Measurements from ENCODE around the gene MCTP1. TPM values are rescaled to one million over a fixed set of nuclear protein-coding genes. Genes with fewer than 3 reads are reported as not detected.

Gene MCTP1
- total RNA-seq, 2 donors from 2014 or later = 3.3 to 5.0 TPM

DNA sequence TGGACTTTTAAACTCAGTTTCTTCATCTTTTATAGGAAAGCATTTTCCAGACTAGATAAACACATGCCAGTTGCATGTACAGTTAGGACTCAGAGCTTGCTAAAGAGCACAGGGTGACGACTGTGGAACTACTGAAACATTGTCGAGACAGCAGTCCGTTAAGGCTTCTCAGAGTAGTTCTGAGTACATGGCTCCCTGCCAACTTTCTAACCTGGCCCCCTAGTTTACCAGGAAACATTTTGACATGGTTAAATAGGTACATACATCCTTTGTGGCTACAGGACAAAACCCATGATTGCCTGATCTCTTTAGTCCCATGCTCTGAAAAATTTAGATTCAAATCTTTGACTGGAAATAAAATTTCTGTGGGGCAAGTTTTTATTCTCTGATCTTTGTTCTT is 536.7 kb downstream of the MCTP1 start:
- 46% methylated on average over 3 of the region's 3 CpGs for WGBS
- H3K9me3 ChIP-seq = no peaks in the 10 kb centered on the region
- intact Hi-C loops (cut with DNase I) = no loop called here
- H3K27ac ChIP-seq = no peak overlapping the region
- no peak overlapping the region for H3K4me3 ChIP-seq
- no peaks in the 10 kb centered on the region for H3K36me3 ChIP-seq
- TF ChIP-seq POLR2A (IDR thresholded peaks at IDR 0.05) (no peak), CTCF (IDR thresholded peaks at IDR 0.05) (no peak), POLR2AphosphoS5 (IDR thresholded peaks at IDR 0.05) (no peak)
- H3K4me1 ChIP-seq (replicated peaks) = no peaks in the 10 kb centered on the region
- no peaks in the 10 kb centered on the region for H3K27me3 ChIP-seq (replicated peaks; ENCODE audit: insufficient read depth)
- DNase-seq (ENCODE audit: low spot score) = no peak

GRCh38 chr5:94747371-94747770 is 537.5 kb downstream of the MCTP1 start:
- Histone ChIP-seq H3K4me1 (replicated peaks) (no peaks in the 10 kb centered on the region), H3K4me3 (no peak overlapping the region), H3K9me3 (no peaks in the 10 kb centered on the region), H3K36me3 (no peaks in the 10 kb centered on the region), H3K27me3 (replicated peaks; ENCODE audit: insufficient read depth) (no peaks in the 10 kb centered on the region), H3K27ac (no peak overlapping the region)
- intact Hi-C loops (cut with DNase I) = no loop called here
- 88% methylated on average over 4 of the region's 4 CpGs for WGBS
- no peak for DNase-seq (ENCODE audit: low spot score)
- TF ChIP-seq POLR2AphosphoS5 (IDR thresholded peaks at IDR 0.05) = no peak
- TF ChIP-seq CTCF (IDR thresholded peaks at IDR 0.05) = no peak
- TF ChIP-seq POLR2A (IDR thresholded peaks at IDR 0.05) = no peak

GRCh38 chr5:94746731-94747124 is 538.2 kb downstream of the MCTP1 start:
- Histone ChIP-seq H3K4me3 (no peak overlapping the region), H3K4me1 (replicated peaks) (no peaks in the 10 kb centered on the region), H3K9me3 (no peaks in the 10 kb centered on the region), H3K36me3 (no peaks in the 10 kb centered on the region), H3K27me3 (replicated peaks; ENCODE audit: insufficient read depth) (no peaks in the 10 kb centered on the region), H3K27ac (no peak overlapping the region)
- intact Hi-C loops (cut with DNase I) = no loop called here
- 90% methylated on average over 1 of the region's 1 CpG for WGBS
- TF ChIP-seq POLR2A (IDR thresholded peaks at IDR 0.05) (no peak), CTCF (IDR thresholded peaks at IDR 0.05) (no peak), POLR2AphosphoS5 (IDR thresholded peaks at IDR 0.05) (no peak)
- no peak for DNase-seq (ENCODE audit: low spot score)

- H3K9me3 ChIP-seq = no peaks in the 10 kb centered on the region
- no peaks in the 10 kb centered on the region for H3K4me1 ChIP-seq (replicated peaks)
- DNase-seq (ENCODE audit: low spot score) = no peak
- TF ChIP-seq POLR2A (IDR thresholded peaks at IDR 0.05) (no peak), POLR2AphosphoS5 (IDR thresholded peaks at IDR 0.05) (no peak), CTCF (IDR thresholded peaks at IDR 0.05) (no peak)
- no peak overlapping the region for H3K27ac ChIP-seq
- no peaks in the 10 kb centered on the region for H3K27me3 ChIP-seq (replicated peaks; ENCODE audit: insufficient read depth)
- 79% methylated on average over 5 of the region's 5 CpGs for WGBS
- intact Hi-C loops (cut with DNase I) = no loop called here
- no peaks in the 10 kb centered on the region for H3K36me3 ChIP-seq
- H3K4me3 ChIP-seq = no peak overlapping the region
These were observed 538.8 kb downstream of the MCTP1 start for GRCh38 chr5:94745786-94746730.

DNA sequence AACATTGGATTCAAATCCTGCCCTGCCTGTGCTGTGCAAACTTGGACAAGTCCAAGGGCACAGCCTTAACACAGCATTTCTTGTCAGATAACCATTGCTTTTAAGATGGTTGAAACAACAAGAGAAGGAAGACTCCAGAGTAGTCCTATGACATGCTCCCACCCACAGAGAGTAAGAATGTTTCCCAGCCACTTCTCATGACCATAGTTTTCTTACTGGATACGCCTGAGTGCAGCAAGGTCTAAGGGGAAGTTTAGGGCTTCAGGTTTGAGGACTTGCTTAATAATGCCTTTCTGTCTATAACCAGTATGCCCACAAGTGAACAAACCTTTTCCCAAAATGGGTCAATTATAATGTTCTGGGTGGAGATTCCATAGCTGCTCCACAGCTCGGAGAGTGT is 540.0 kb downstream of the MCTP1 start:
- H3K36me3 ChIP-seq = no peaks in the 10 kb centered on the region
- no peaks in the 10 kb centered on the region for H3K27me3 ChIP-seq (replicated peaks; ENCODE audit: insufficient read depth)
- no peak overlapping the region for H3K27ac ChIP-seq
- intact Hi-C loops (cut with DNase I) = no loop called here
- no peak for DNase-seq (ENCODE audit: low spot score)
- no peaks in the 10 kb centered on the region for H3K9me3 ChIP-seq
- WGBS = 93% methylated on average over 2 of the region's 2 CpGs
- no peak for TF ChIP-seq POLR2A (IDR thresholded peaks at IDR 0.05)
- TF ChIP-seq CTCF (IDR thresholded peaks at IDR 0.05) = no peak
- no peak for TF ChIP-seq POLR2AphosphoS5 (IDR thresholded peaks at IDR 0.05)
- H3K4me3 ChIP-seq = no peak overlapping the region
- no peaks in the 10 kb centered on the region for H3K4me1 ChIP-seq (replicated peaks)
